HG02678 (cell line): Measurements from ENCODE around the gene RASSF3.
A peak's percentile ranks its signal among the peaks of the same experiment; 100 is the strongest.
"Not testable (repeated sequence)": the region's sequence is repeated elsewhere in the genome, so short reads cannot be mapped to it uniquely, and the experiment has no call there.

Experiments used
- ATAC-seq: cut with Tn5 transposase; IDR thresholded peaks from one replicate; pipeline ENCODE4 v1.9.1; 2021; ENCODE audit warnings: mild to moderate bottlenecking, moderate library complexity; ENCODE audit not compliant: unreplicated experiment

RASSF3 gene

DNA sequence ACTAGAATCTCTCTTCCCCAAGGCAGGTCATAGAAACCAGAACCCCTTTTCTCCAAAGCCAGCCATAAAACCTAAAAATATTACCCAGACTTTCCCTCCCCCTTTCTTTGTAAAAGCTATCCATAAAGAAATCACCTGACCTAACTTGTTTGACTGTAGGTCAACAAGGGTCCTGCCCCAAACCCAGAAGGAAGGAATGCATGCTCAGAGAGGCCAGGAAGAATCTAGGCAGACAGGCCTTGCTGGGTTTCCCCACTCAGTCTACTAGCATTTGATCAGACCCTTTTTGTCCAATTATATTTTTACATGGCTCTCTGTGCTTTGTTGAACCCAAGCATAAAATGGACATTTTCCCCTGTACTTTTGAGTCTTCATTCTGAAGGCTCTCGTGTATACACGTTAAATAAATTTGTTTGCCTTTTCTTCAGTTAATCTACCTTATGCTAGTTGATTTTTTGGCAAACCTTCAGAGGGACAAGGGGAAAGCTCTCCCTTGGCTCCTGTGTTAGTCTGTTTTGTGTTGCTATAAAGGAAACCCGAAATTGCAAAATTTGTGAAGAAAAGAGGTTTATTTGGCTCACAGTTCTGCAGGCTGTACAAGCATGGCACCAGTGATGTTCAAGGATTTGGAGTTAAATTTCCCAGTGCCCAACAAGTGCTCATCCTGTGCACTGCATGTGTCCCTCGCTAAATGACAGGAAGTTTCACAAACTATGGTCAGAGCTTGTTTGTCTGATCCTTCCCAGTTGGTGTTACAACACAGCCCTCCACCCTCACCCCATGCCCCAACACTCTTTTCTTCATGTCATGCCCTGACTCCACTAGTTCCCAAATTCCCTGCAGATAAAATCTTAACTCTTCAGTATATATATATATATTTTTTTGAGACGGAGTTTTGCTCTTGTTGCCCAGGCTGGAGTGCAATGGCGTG, 14.2 kb upstream of the RASSF3 start:
- ATAC-seq: no peak

DNA sequence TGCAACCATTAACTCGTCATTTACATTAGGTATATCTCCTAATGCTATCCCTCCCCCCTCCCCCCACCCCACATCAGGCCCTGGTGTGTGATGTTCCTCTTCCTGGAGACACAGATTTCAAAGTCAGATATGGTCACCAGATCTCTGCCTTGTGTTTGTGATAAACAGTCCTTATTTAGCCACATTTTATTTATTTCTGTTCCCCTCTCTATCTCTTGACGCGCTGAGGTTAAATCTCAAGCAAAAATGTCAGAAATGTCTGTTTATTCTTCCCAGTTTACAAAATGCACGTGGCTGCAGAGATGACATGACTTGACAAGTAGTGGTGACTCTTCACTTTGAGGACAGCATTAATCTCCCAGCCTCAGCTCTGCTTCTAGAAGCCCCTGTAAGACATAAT, 11.5 kb upstream of the RASSF3 start:
- ATAC-seq: no peak

DNA sequence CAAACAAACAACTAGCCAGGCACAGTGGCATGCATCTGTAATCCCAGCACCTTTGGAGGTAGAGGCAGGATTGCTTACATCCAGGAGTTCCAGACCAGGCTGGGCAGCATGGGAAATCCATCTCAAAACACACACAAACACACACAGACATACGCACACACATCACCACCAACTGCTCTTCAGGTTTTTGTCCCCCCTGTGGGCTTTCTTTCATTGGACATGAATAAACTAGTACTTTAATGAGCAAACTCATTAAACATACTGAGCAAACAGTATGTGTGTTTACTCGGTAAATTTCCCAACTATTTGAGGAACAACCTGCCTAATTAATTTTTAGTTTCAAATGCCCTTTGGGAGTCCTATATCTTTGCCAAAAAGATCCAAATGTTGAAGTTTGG, 10.1 kb upstream of the RASSF3 start:
- ATAC-seq: no peak

DNA sequence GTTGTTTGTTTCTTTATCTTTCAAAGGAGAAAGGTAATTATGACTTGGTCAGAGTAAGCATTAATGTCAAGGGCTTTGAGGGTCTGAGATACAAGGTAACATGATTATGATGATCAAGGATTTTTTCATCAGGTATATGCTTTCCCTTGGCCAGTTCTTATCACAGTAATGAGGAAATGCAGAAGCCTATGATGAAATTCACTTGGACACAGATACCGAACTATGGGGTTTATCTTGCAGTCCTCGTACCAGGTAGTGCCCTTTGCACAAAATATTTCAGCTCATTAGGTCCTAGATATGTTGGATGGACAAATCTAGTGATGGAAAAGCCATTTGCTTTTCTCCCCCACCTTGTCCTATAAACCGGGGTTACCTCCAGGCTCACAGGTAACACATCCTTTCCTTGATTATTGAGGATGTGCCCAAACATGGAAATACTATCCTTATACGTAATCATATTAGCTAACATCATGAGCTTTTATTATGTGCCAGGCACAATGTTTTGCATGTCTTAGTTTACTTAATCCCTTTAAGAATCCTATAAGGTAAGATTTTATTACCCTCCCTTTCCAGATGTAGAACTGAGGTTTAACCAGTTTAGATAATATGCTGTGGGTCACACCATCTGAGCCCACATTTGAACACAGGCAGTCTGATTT, 7.0 kb upstream of the RASSF3 start:
- ATAC-seq: no peak

DNA sequence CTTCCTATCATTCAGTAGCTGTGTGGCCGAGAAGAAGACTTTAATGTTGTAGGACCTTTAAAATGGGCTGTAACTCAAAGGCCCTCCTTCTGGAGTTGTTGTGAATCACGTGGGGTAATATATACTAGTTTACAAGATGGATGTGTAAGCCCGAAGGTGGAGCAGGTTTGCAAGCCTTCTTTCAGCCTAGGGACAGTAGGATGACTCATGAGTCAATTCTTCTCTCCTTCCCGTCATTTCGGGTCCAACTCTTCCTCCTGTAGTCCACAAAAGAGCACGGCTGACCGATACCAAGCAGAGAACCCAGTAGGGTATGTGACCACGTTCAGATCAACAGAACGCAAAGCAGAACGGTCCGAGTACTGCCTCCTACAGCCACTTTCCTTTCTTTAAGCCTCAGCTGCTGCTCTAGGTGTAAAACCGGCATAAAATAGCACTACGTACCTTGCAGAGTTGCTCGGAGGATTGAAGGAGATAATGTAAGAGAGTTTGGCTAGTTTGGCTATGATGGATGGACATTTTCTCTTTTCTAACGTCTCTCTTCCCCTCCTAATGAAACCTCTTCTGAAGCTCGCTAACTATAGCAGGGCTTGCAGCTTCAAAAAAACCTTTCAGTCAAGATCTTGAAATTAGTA, 1.3 kb upstream of the RASSF3 start:
- ATAC-seq: peak; percentile 19

DNA sequence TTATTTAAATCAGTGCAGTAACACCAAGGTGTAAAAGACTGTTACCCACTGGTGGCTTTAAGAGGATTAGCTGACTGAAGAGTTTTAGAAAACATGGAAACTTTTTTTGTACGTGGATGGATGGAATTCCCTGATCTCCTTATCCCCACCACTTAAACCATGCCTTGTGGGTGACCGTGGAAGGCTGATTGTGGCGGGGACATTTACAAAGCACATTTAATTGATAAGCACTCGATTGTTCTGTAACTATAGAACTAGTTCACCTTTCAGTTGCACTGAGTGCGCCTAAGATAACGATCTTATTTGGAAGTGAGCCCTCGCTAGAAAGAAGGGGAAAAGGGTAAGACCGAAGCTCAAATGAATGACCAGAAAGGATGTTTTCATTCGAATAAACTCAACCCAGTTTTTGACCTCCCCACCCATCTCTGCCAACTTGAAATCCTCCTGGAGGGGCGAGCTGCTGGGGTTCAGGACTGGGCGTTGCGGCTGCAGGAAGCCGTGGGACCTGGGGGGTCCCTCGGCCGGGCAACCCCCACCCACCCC, 688 bp upstream of the RASSF3 start:
- no peak for ATAC-seq

DNA sequence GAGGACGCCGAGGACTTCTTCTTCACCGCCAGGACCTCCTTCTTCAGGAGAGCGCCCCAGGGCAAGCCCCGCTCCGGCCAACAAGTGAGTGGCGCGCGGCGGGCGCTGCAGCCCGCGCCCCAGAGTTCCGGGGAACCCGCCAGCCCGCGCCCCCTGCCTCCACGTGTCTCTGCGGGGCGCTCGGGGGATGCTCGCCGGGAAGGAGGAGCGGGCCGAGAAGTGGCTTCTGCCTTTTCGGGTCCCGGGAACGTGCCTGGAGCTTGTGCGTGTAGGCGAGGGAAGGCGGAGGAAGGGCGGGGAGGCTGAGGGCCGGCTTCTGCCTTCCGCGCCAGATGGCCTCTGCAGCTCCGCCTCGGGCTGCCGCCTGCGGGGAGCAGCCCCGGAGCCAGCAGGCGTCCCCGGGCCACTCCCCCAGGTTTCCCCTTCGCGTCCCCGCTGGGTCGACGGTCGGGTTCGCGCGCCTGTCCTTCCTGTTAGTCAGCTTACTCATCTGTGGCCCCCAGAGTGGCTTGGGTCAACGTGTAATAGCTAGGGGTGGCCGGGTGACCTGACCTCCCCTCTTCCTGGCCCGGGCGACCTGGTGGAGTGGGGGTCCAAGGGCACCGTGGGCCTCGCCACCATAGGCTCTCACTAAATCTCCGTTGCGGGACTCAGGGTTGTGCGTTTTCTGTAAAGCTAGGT, 505 bp downstream of the RASSF3 start:
- peak; percentile 53 for ATAC-seq

DNA sequence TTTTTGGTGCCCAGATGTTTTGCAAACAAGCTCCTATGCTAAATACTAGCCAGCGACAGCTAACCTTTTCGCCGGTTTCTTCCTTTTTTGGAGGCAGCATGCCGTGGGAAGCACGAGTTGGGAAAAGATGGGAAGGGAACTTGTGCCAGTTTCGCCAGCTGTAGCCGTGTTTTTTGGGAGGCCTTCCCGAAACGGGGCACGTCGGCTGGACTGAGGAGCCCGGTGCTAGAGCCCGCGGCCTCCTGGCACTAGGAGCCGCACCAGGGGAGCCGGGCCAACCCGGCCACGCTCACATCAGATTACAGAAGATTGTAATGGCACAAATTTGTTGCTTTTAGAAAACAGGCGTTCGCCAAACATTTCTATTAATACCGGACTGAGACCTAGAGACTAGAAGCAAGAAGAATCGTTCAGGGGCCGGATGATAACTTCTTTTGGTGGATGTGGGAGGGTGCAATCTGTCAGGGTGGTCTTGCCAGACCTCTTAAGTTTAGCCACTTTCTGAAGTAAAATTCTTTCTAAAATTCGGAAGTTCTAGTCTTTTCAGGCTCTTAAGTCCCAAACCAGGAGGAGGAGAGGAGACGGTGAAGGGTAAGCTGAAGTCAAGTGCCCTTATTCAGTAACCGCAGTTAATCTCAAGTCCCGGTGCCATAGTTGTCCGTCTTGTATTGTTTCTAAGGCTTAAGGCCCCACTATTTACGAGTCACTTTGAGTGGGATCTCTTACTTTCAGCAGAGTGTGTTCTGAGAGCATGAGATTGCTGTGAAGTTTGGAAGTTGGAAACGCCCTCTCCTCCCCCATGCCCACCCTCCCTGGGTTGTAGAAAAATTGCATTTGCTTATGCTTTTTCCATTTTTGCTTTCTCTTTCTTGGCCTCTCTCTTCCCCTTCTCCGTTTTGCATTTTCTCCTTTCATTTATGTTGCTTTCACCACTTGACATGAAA, 1.3 kb downstream of the RASSF3 start:
- no peak for ATAC-seq

DNA sequence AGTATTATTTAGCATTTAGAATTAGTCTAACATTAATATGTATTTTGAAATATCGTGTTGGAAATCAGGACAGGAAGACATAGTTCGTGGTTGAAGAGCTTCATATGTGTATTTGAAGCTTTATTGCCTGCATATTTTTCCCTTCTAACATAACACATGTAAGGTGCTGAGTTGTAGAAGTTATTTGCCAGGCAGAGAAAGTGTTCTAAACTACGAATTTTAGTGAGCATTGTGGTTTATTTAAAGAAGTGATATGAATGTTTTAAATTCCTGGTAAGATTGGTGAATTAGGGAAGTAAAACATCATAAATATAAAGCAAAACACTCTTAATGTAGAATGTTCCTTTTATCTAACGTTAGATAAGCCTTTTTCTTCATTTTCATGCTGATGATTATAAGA, 2.5 kb downstream of the RASSF3 start:
- ATAC-seq: no peak

DNA sequence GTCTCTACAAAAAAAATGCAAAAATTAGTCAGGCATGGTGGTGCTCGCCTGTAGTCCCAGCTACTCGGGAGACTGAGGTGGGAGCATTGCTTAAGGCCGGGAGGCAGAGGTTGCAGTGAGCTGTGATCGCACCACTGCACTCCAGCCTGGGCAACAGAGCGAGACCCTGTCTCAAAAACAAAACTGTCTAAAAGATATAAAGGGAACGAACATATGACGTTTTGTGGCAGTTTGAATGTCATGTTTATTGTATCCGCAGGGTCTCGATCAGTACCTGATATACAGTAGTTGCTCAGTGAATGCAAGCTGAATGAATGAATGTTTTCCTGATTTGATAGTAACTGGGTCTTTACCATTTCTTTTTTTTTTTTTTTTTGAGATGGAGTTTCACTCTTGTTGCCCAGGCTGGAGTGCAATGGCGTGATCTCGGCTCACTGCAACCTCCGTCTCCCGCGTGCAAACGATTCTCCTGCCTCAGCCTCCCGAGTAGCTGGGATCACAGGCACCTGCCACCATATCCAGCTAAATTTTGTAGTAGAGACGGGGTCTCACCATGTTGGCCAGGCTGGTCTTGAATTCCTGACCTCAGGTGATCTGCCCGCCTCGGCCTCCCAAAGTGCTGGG, 3.6 kb downstream of the RASSF3 start:
- ATAC-seq: not testable (repeated sequence)

DNA sequence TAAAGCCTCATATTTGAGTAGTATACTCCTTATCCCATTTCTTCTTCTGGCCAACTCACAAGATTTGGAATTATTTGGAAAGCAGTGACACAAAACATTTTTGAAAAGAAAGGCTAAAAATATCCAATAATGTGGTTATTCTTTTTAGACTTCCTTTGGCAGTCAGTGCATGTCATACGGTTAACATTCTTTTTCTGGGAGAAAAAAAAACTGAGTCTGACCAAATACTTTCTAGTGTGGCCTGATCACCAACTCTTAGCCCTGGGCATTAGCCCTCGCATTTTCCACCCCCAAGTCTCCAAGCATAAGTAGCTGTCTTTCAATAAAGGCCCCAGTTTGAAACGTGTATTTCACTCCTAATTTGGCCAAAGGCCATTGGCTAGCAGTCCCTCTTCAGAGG, 5.9 kb downstream of the RASSF3 start:
- ATAC-seq: no peak

DNA sequence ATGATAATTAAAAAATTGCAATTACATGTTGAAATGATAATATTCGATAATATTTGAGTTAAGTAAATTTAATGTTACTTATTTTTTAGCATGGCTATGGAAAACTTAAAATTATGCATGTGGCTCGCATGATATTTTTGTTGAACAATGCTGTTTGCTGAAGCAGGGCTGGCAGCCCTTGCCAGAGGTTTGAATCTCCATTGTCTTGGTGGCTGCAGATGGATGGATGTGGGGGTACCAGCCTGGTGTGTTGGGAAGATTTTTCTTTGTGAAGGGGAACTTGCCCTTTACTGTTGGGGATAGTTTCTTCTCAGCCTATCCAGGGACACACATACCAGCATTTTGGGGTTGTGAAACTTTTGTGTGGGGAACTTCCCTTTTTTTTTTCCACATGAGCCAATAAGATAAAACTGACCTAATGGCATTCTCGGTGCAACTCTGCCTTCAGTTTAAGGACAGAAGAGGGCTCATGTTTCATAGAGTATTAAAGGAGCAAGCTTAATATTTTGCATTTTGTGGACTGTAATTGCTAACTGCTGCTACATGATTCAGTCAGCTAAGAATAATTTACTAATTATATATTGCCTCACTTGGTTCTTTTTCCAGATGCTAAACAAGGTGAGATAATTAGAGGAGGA, 8.8 kb downstream of the RASSF3 start:
- ATAC-seq: peak; percentile 41

DNA sequence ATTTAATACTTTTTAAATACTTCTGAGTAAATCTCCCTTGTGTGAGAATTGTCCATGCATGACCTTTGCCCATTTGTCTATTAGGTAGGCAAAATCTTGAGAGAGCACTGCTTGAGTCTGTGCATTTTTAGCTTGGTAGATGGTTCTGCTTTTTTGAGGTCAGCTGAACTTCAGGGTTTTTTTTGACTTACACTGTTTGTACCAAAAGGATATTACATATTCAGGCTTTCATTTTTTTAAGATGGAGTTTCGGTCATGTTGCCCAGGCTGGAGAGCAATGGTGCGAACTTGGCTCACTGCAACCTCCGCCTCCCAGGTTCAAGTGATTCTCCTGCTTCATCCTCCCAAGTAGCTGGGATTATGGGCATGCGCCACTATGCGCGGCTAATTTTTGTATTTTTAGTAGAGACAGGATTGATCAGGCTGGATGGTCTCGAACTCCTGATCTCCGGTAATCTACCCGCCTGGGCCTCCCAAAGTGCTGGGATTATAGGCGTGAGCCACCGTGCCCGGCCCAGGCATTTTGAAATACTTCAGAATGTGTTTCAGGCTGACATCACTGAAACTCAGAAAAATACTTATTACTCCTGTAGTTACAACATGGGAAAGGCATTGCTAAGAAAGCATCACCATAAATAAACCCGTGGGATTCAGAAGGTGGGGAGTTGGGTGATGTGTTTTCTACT, 11.1 kb downstream of the RASSF3 start:
- peak; percentile 80 for ATAC-seq

DNA sequence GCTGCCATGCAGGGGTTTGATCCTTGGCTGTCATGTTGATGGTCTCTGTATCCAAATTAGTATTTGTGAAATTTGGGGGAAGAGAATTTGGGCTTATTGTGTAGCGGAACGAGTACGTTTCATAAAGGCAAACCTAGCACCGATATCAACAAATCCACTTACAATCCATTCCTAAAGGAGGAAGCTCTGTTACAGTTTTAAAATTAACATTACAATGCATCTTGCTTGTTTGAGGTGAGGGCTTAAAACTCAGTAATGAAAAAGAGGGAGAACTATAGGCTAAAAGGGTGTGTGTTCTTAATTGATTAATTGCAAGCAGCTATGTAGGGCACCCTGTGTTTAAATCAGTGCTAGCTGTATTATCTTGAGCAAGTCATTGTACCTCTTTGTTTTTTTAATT, 13.7 kb downstream of the RASSF3 start:
- ATAC-seq: no peak

DNA sequence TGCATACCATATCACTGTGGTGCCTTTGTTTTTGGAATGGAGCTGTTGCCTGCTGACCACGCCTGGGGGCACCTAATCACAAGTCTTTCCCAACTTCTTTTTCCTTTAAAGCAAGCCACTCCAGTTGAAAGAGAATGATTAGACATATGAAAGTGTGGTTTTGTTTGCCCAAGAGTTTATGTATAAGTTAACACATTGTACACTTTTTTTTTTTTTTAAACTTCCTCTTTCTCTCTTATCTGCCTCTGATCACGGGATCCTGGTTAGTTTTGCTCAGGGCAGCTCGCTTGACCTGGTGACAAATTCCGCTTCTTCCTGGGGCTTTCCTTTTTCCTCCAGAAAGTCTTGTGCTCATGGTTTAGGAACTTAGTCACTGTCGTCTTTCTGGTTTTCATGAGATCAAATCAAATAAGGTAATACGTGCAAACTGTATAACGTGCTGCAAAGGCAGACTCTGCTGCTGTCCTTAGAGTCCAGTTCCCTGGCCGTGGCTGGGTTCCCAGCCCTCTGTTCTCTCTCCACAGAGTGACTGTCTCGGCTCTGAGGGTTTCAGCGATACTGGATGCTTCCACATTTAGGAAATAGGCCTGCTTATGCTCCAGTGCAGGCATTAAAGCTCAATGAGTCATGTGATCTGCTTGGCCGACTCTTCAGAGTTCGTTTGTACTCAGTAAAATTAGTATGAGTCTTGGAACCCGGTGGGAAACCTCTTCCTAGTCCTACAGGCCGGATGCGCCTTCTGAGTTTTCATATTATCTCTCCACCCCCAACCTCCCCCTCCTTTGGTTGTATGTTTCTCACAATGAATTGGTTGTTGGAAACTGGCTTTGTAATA, 15.2 kb downstream of the RASSF3 start:
- ATAC-seq: peak; percentile 49

DNA sequence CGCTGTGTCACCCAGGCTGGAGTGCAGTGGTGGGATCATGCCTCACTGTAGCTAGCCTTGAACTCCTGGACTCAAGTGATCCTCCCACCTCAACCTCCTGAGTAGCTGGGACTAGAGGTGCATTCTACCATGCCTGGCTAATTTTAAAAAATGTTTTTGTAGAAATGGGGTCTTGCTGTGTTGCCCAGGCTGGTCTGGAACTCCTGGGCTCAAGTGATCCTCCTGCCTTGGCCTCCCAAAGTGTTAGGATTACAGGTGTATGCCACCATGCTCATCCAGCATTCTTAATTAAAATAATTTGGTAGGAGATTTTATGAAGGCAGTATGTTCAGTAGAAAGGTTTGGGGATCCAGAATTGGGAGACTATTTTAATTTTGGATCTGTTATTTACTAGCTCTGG, 16.3 kb downstream of the RASSF3 start:
- not testable (repeated sequence) for ATAC-seq

DNA sequence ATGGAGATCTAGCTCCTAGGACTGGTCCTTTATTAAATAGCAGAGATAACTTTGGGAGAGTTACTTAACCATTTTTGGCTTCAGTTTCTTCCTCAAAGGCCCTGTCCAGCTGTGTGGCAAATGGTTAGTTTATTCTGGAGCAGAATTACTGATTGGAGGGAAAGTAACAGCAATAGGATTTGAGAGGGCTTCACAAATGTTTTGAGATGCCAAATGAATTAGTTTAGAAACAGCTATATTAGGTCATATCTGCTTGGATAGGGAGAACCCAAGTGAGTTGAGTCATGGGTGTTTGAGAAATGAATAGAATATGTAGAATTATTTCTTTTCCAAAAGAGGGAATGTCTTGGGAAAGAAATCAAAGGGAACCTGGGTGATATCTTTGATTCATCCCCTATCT, 17.5 kb downstream of the RASSF3 start:
- no peak for ATAC-seq
